ENCODE measurements around the gene C2orf81.

Gene C2orf81

DNA sequence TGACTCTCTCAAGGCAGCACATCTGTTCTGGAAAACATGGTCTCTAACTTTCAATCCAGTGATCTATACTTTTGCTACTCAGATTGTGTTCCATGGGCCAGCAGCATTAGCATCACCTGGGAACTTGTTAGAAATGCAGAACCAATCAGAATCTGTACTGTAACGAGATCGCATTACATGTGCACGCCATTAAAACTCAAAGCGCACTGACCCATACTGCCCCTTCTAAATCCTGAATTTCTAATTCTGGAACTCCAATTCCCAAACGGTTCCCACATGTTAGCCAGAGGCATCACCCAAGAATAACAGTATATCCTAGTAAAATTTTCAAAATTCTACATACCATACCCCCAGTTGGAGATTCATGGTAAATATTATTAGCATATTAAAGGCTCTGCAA lies 30.8 kb downstream of the C2orf81 start:
- no peak for DNase-seq (ENCODE audit: low spot score)

- peak; percentile 70 for DNase-seq (ENCODE audit: low spot score)
Measured at GRCh38 chr2:74387346-74387745, 34.1 kb downstream of the C2orf81 start.

DNA sequence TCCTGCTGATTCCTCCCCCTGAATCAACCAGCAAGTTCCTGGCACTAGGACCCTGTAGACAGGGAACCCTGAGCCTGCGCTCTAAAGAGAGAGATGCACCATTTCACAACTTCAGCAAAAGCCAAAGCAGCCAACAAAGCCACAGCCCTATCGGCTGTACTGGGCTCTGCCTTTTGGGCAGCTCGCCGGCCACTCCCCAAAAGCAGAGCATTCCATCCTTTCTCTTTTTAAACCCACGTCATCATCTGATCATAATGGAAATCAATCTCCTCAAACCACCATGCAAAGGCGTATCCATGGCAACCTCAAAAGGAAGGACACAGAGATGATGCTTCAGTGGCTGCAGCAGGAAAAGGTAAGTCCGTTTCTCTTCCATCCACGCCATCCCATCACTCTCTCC lies 36.0 kb downstream of the C2orf81 start:
- DNase-seq (ENCODE audit: low spot score), result peak; percentile 89

DNA sequence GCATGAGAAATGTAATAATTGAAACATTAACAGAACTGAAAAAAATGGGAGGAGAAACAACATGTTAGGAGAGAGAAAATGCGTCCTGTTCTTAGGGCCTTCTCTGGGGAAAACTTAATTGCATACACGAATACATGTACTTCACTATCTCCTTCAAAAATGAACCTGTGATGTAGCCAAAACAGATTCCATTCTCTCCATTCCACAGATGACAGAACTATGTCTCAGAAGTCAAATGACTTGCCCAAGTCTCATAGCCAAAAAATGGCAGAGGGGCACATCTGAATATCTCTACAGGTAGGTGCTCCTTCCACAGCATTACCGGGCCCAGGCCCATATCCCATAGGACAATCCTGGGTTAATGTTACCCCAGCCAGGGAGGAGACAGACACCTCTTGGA lies 37.4 kb downstream of the C2orf81 start:
- no peak for DNase-seq (ENCODE audit: low spot score)

DNA sequence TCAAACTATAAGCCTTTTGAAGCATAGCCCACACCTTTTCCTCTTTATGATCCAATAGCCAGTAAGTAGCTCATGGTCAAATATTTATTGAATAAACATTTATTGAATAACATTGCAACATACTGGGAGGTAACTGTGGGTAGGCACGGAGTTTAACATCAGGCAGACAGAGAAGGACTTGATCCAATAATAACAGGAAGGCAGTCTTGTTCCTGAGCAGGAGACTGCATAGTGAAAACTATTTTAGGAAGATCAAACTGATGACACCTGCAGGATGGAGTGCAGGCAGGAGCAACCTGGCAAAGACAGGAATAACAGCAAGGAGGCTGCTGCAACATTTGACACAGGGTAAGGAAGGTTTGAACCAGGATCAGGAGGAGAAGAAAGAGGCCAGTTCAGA lies 38.2 kb downstream of the C2orf81 start:
- DNase-seq (ENCODE audit: low spot score), result no peak

GRCh38 chr2:74381751-74382150 lies 39.7 kb downstream of the C2orf81 start:
- DNase-seq (ENCODE audit: low spot score), result no peak

DNA sequence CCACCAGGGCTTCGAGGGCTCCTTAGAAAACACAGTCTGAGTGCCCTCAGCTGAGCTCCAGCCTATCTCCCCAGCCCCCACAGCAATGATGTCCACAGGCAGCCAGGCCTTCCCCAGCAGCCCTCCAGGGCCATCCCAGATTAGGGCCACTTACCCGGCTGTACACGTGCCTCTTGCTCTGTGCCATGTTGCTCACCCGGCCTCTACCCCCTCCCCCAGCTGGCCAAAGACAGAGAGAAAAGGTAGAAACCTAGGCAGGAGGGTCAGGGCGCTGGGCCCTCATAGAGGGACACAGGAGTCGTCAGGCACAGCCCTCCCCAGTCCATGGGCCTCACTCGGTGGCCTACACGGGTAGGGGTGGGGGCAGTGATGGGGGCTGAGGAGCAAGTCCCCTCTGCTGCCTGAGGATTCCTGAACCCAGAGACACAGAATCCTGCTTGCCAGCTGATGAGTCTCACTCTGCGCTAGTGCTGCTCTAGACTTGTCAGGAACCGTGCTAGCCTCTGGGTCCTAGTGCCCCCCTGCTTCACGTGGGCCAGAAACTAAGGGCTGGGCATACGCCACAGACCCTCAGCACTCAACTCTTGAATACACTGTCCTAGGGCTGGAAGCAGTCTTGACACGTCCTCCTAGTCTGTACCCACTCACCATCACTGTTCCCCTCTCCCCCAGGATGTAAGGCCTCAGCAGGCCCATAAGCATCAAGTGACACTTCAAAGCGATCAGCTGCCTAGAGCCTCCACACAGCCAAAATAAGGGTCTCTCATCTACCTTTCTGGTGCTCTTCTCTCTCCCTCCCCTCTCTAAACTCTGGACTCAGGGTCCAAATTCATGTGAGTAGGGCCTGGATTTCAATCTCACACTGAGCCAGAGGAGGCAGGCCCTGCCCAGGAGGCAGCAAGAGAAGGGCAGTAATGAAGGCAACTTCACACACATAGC lies 41.3 kb downstream of the C2orf81 start, which contains the start of gene DCTN1:
Gene DCTN1 (minus strand): TSS at position 461 of the 939 bp plus-strand sequence. CDS start 274 bp downstream, at position 187.
- peak; percentile 85 for DNase-seq (ENCODE audit: low spot score)

DNA sequence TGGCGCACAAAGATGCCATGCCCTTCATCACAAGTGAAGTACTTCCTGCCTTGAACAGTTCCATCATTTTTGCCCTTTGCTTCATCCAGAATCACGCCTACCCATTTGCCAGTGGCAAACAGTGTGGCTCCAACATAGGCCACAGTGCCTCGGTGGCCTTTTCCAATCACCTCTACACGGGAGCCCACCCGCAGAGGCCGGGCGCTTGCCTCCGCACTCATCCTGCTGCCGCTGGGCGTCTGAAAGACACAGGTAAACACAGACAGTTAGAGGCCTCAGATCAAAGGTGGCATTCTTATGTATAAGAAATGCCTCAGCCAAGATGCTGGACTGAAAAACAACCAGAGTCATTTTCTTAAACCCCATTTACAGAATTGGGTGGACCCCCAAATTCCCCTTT lies 43.4 kb downstream of the C2orf81 start:
- no peak for DNase-seq (ENCODE audit: low spot score)

- no peak for DNase-seq (ENCODE audit: low spot score)
Measured at GRCh38 chr2:74375838-74376237, 45.6 kb downstream of the C2orf81 start.

- DNase-seq (ENCODE audit: low spot score), result peak; percentile 98
Measured at GRCh38 chr2:74374509-74375205, 46.8 kb downstream of the C2orf81 start.

GRCh38 chr2:74373985-74374384 lies 47.4 kb downstream of the C2orf81 start:
- DNase-seq (ENCODE audit: low spot score), result no peak

GRCh38 chr2:74373221-74373676 lies 48.2 kb downstream of the C2orf81 start:
- DNase-seq (ENCODE audit: low spot score), result no peak

GRCh38 chr2:74372674-74373073 lies 48.7 kb downstream of the C2orf81 start:
- DNase-seq (ENCODE audit: low spot score), result no peak

- DNase-seq (ENCODE audit: low spot score), result no peak
Measured at GRCh38 chr2:74371421-74371820, 50.0 kb downstream of the C2orf81 start.

DNA sequence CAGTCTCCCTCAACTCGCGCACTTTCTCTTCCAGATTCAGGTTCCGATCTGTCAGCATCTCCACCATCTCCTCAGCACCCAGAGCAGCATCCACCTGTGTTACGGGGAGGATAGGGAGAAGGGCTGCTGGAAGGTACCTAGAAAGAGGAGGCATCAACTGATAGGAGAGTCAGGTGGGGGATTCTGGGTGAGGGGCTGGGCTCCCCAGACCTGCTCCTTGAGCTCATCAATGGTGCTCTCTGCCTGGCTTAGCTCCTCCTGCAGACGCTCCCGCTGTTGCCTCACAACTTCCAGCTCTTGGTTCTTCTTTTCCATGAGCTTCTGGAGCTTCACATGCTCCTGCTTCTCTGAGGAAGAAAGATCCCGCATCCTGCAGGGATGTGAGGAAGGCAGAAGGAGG lies 51.4 kb downstream of the C2orf81 start:
- no peak for DNase-seq (ENCODE audit: low spot score)

GRCh38 chr2:74368499-74368898 lies 52.9 kb downstream of the C2orf81 start:
- DNase-seq (ENCODE audit: low spot score), result no peak

- no peak for DNase-seq (ENCODE audit: low spot score)
Measured at GRCh38 chr2:74367789-74368188, 53.6 kb downstream of the C2orf81 start.

GRCh38 chr2:74366036-74366435 lies 55.4 kb downstream of the C2orf81 start:
- DNase-seq (ENCODE audit: low spot score), result no peak

- peak; percentile 37 for DNase-seq (ENCODE audit: low spot score)
Measured at GRCh38 chr2:74364533-74365505, 56.6 kb downstream of the C2orf81 start.

Data from pons (tissue), 1 donor.